K562 (cell line): ENCODE data around the gene MARCKSL1. TPM values are rescaled to one million over a fixed set of nuclear protein-coding genes. Genes with fewer than 3 reads are reported as not detected.

Experiments used
- ATF7 ChIP-seq: fragments of 450-650 bp; IDR thresholded peaks from 2 replicates; pipeline ENCODE4 v1.7.1; 2014; ENCODE audit warnings: mild to moderate bottlenecking, moderate library complexity
- CCNT2 ChIP-seq: IDR thresholded peaks from 2 replicates; pipeline ENCODE4 v1.6.1; 2011; ENCODE audit warnings: borderline replicate concordance, low read depth, mild to moderate bottlenecking, moderate library complexity, mixed read lengths, low read length; ENCODE audit not compliant: insufficient read length; ENCODE audit errors: extremely low read depth
- CREB1 ChIP-seq, 2 experiments: sonication (generic) in 1 of 2; formaldehyde crosslinking in 1 of 2; IDR thresholded peaks; 2 replicates each; pipeline versions ENCODE4 v1.6.1 to v1.8.0; 2012 to 2022; ENCODE audit warnings: inconsistent platforms in 1 of 2, mild to moderate bottlenecking in 1 of 2, missing genetic modification reagents in 1 of 2, moderate library complexity in 1 of 2
- CREM ChIP-seq: IDR thresholded peaks from 2 replicates; pipeline ENCODE4 v1.6.1; 2014; ENCODE audit warnings: antibody characterized with exemption, low read depth
- FOXK1 ChIP-seq: sonication (generic); formaldehyde crosslinking; IDR thresholded peaks from 2 replicates; pipeline ENCODE4 v1.8.0; 2022; ENCODE audit warnings: missing genetic modification reagents, mild to moderate bottlenecking, borderline replicate concordance
- FUS ChIP-seq: fragments of 200-400 bp; formaldehyde crosslinking; optimal IDR thresholded peaks from 2 replicates; pipeline ENCODE3; 2017; ENCODE audit warnings: low read depth, low read length
- GTF2F1 ChIP-seq: IDR thresholded peaks from 2 replicates; pipeline ENCODE4 v1.6.1; 2011; ENCODE audit warnings: low read depth, low read length, improper control_type of control experiment
- HDAC8 ChIP-seq: fragments of 450-650 bp; IDR thresholded peaks from 2 replicates; pipeline ENCODE4 v1.6.1; 2016; ENCODE audit warnings: mild to moderate bottlenecking, missing genetic modification characterization, moderate library complexity, missing compliant biosample characterization
- HMGN3 ChIP-seq: IDR thresholded peaks from 2 replicates; pipeline ENCODE4 v1.6.1; 2011; ENCODE audit warnings: borderline replicate concordance, low read depth, mild to moderate bottlenecking, mixed read lengths, low read length; ENCODE audit not compliant: insufficient read length; ENCODE audit errors: extremely low read depth
- LARP7 ChIP-seq: fragments of 450-650 bp; IDR thresholded peaks from 2 replicates; pipeline ENCODE4 v1.6.1; 2016
- NRF1 ChIP-seq, 2 experiments: fragments of 450-650 bp; IDR thresholded peaks in 1 of 2; conservative IDR thresholded peaks in 1 of 2; 2 replicates each; pipeline ENCODE4 v1.6.1; 2014; ENCODE audit warnings: mild to moderate bottlenecking in 2 of 2
- PRDM10 ChIP-seq: fragments of 450-650 bp; IDR thresholded peaks from 2 replicates; pipeline ENCODE4 v1.6.1; 2018; ENCODE audit not compliant: partially characterized antibody
- RBM25 ChIP-seq: fragments of 200-400 bp; formaldehyde crosslinking; IDR thresholded peaks from 2 replicates; pipeline ENCODE4 v1.6.1; 2018; ENCODE audit warnings: low read length, low read depth, moderate library complexity; ENCODE audit not compliant: severe bottlenecking
- SRSF9 ChIP-seq: fragments of 200-400 bp; formaldehyde crosslinking; IDR thresholded peaks from 2 replicates; pipeline ENCODE4 v1.6.1; 2017; ENCODE audit warnings: low read depth, low read length, borderline replicate concordance
- TCF3 ChIP-seq: sonication (generic); formaldehyde crosslinking; IDR thresholded peaks from 2 replicates; pipeline ENCODE4 v1.4.0; 2020; ENCODE audit warnings: mild to moderate bottlenecking, missing genetic modification reagents
- U2AF1 ChIP-seq: fragments of 200-400 bp; formaldehyde crosslinking; optimal IDR thresholded peaks from 2 replicates; pipeline ENCODE3; 2017; ENCODE audit warnings: mild to moderate bottlenecking, low read depth, low read length, moderate library complexity
- ZBED1 ChIP-seq: IDR thresholded peaks from 2 replicates; pipeline ENCODE4 v1.6.1; 2014
- ZNF354B ChIP-seq: fragments of 250-450 bp; sonication (Bioruptor Pico); IDR thresholded peaks from 2 replicates; pipeline ENCODE4 v1.4.0; 2020
- ZNF583 ChIP-seq: fragments of 250-450 bp; sonication (Bioruptor Pico); IDR thresholded peaks from 2 replicates; pipeline ENCODE4 v1.4.0; 2020
- polyA plus RNA-seq, 8 experiments: library from polyadenylated mRNA; depleted of rRNA in 4 of 8; stranded (reverse) in 5 of 8; unstranded in 3 of 8; fragments of >200 nt; fragmentation: Nextera tagmentation in 2 of 8; fragmentation: Illumina TruSeq in 1 of 8; extraction: Ambion mirVana in 2 of 8; extraction: Trizol in 1 of 8; gene quantifications; 2 replicates each; pipeline versions ENCODE4 v1.2.1 to v1.2.3, GENCODE V29; 2011 to 2014; ENCODE audit warnings: inconsistent platforms in 1 of 8, missing spikeins in 1 of 8
- total RNA-seq, 7 experiments: library from RNA; depleted of rRNA in 6 of 7; stranded (reverse); fragments of >200 nt in 6 of 7; fragmentation: Illumina TruSeq in 2 of 7; extraction: Trizol in 2 of 7; gene quantifications; 2 replicates each; pipeline versions ENCODE4 v1.2.1 to v1.2.3, GENCODE V29; 2011 to 2021; ENCODE audit warnings: low replicate concordance in 1 of 7
- TF ChIP-seq, protein P1 (sequence below), 2 experiments: fragments of 450-650 bp; IDR thresholded peaks; 2 replicates each; pipeline ENCODE4 v1.6.1; 2016

The MARCKSL1 gene
- total and polyA plus RNA-seq, 9 of the 15 experiments (the other 6 are each of a cell fraction or from before 2014, with no cell fraction given): 14.7 to 325 (median 155) TPM

DNA sequence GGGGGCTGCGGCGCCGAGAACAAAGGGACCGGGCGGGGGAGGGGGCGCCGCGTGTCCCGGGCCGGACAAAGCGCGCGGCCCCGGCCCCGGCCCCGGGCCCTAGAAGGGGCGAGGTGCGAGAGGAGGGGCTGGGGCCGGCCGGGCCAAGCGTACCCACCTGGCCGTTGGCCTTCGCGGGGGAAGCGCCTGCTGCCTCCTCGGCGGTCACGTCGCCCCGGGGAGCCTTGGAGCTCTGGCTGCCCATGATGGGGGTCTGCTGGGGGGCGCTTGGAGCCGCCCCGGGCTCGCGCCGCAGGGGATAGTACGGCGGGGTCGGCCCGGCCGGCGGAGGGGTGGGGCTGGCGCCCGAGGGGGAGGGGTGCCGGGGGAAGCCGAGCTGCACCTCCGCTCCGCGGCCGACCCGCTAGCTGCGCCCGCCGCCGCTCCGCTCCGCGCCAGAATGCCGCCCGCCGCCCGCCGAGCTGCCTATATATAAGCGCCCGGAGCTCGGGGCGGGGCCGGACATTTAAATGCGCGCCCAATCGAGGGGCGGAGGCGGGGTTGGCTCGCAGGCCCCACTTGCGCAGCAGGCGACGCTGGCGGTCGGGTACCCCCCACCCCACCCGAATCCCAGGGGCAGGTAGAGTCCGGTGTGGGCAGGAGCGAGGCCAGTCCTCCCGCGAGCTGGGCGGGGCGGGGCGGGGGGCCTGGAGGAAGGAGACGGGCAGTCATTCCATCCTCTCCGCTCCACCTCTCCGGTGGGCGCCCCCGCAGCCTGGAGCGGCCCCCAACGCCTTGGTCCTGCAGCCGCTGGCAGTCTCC is at the start of gene MARCKSL1 (continued):
- TF ChIP-seq HMGN3: peak; percentile 4
- peak; percentile 39 for TF ChIP-seq U2AF1
- 0 out of 2 replicates have a peak, but pooled peaks have one; percentile 40 for TF ChIP-seq FOXK1
- no peak for TF ChIP-seq SRSF9
- peak; percentile 29 for TF ChIP-seq PRDM10
- TF ChIP-seq GTF2F1: peak; percentile 95
- no peak for TF ChIP-seq HDAC8 (tag)
- 0 out of 2 replicates have a peak, but pooled peaks have one; percentile 10 for TF ChIP-seq TCF3 (CRISPR knock-in tag)
- no peak for TF ChIP-seq ZNF354B (CRISPR knock-in tag)
- TF ChIP-seq, protein P1, sequence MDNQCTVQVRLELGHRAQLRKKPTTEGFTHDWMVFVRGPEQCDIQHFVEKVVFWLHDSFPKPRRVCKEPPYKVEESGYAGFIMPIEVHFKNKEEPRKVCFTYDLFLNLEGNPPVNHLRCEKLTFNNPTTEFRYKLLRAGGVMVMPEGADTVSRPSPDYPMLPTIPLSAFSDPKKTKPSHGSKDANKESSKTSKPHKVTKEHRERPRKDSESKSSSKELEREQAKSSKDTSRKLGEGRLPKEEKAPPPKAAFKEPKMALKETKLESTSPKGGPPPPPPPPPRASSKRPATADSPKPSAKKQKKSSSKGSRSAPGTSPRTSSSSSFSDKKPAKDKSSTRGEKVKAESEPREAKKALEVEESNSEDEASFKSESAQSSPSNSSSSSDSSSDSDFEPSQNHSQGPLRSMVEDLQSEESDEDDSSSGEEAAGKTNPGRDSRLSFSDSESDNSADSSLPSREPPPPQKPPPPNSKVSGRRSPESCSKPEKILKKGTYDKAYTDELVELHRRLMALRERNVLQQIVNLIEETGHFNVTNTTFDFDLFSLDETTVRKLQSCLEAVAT (IDR thresholded peaks at IDR 0.05): no peak
- peak; percentile 90 for TF ChIP-seq FUS
- TF ChIP-seq RBM25: peak; percentile 8
- TF ChIP-seq ATF7: no peak
- TF ChIP-seq CCNT2: peak; percentile 45
- TF ChIP-seq ZNF583: 0 out of 2 replicates have a peak, but pooled peaks have one; percentile 11
- peak; percentile 81 to 84 for TF ChIP-seq NRF1 (conservative IDR thresholded peaks at IDR 0.05 in 1 of 2, IDR thresholded peaks at IDR 0.05 in 1 of 2)
- TF ChIP-seq CREM: peak; percentile 21; the same call in 1 of the 2 replicates
- TF ChIP-seq ZBED1: peak; percentile 73; the same call in 1 of the 2 replicates
- TF ChIP-seq LARP7: no peak
- 0 out of 2 replicates have a peak, but pooled peaks have one; percentile 21 for TF ChIP-seq CREB1 (IDR thresholded peaks at IDR 0.05)
- TF ChIP-seq CREB1 (CRISPR knock-in tag; IDR thresholded peaks at IDR 0.05): peak; percentile 37; the same call in 1 of the 2 replicates
